H1 (cell line): ENCODE results near the gene UCP2. TPM values are rescaled to one million over a fixed set of nuclear protein-coding genes. Genes with fewer than 3 reads are reported as not detected.

Experiments used
- CTCF ChIA-PET: fragments of 300-600 bp; sonication (Branson Sonifier 250); formaldehyde crosslinking; loops from one replicate; lab custom pipeline; 2021; ENCODE audit not compliant: partially characterized antibody; lab: Charles Lee
- POLR2A ChIA-PET: fragments of 300-600 bp; sonication (Branson Sonifier 250); formaldehyde crosslinking; loops from one replicate; lab custom pipeline; 2021; ENCODE audit warnings: inconsistent platforms; ENCODE audit not compliant: partially characterized antibody; lab: Charles Lee
- DNase-seq, 2 experiments: peaks; one replicate each; pipeline versions ENCODE4 v3.0.0 to v3.0.0-alpha.2; 2010 to 2022; ENCODE audit warnings: low spot score in 2 of 2, low read depth in 1 of 2, mixed read lengths in 1 of 2
- FAIRE-seq: peaks from 2 replicates; lab custom pipeline; 2011; peaks lifted over from hg19 to GRCh38; lab: Jason Lieb, UNC
- H2AFZ ChIP-seq: 2 replicates; pipeline ENCODE4 v1.8.1; 2012; ENCODE audit warnings: low read length, inconsistent platforms
- H2AK5ac ChIP-seq: 2 replicates; pipeline ENCODE4 v1.6.1; 2013; ENCODE audit warnings: low read depth, low read length
- H2BK120ac ChIP-seq: replicated peaks from 2 replicates; pipeline ENCODE3; 2013; ENCODE audit warnings: low read depth, low read length, inconsistent platforms
- H2BK12ac ChIP-seq: 2 replicates; pipeline ENCODE4 v1.6.1; 2013; ENCODE audit warnings: low read depth, low read length
- H2BK15ac ChIP-seq: 2 replicates; pipeline ENCODE4 v1.6.1; 2013; ENCODE audit warnings: low read length
- H2BK20ac ChIP-seq: 2 replicates; pipeline ENCODE4 v1.6.1; 2013; ENCODE audit warnings: low read length
- H2BK5ac ChIP-seq: 2 replicates; pipeline ENCODE4 v1.6.1; 2013; ENCODE audit warnings: low read depth, low read length
- H3K14ac ChIP-seq: 2 replicates; pipeline ENCODE4 v1.6.1; 2013; ENCODE audit warnings: inconsistent platforms; ENCODE audit not compliant: insufficient read length
- H3K18ac ChIP-seq: 2 replicates; pipeline ENCODE4 v1.6.1; 2013; ENCODE audit warnings: low read length; ENCODE audit errors: extremely low read depth
- H3K23ac ChIP-seq: 2 replicates; pipeline ENCODE4 v1.6.1; 2013; ENCODE audit warnings: inconsistent platforms; ENCODE audit not compliant: insufficient read length
- H3K23me2 ChIP-seq: 2 replicates; pipeline ENCODE4 v1.6.1; 2013; ENCODE audit warnings: low read depth, low read length
- H3K27ac ChIP-seq: 2 replicates; pipeline ENCODE4 v1.6.1; 2011; ENCODE audit warnings: low read depth, low read length, inconsistent platforms
- H3K27me3 ChIP-seq, 4 experiments: replicated peaks in 1 of 4; 1 replicate in 1 of 4; 2 replicates in 3 of 4; pipeline versions ENCODE4 v1.6.1 to v1.8.1; 2011 to 2013; ENCODE audit warnings: low read length in 3 of 4, mild to moderate bottlenecking in 3 of 4, inconsistent platforms in 2 of 4, mixed read lengths in 2 of 4, moderate library complexity in 1 of 4; ENCODE audit not compliant: control insufficient read depth in 3 of 4, insufficient read depth in 3 of 4; ENCODE audit errors: extremely low read depth in 1 of 4
- H3K36me3 ChIP-seq, 4 experiments: 2 replicates each; pipeline versions ENCODE4 v1.6.1 to v1.8.1; 2011 to 2013; ENCODE audit warnings: mild to moderate bottlenecking in 4 of 4, low read length in 3 of 4, moderate library complexity in 2 of 4, control low read depth in 1 of 4, inconsistent platforms in 1 of 4; ENCODE audit not compliant: insufficient read depth in 4 of 4, control insufficient read depth in 2 of 4
- H3K4ac ChIP-seq: replicated peaks from 2 replicates; pipeline ENCODE3; 2013; ENCODE audit warnings: low read length, low read depth, mixed read lengths, inconsistent platforms; ENCODE audit not compliant: insufficient read length
- H3K4me1 ChIP-seq, 4 experiments: replicated peaks in 1 of 4; 1 replicate in 1 of 4; 2 replicates in 3 of 4; pipeline versions ENCODE4 v1.6.1 to v1.8.1; 2011 to 2013; ENCODE audit warnings: low read length in 3 of 4, inconsistent platforms in 2 of 4, mixed read lengths in 1 of 4; ENCODE audit not compliant: insufficient read depth in 4 of 4, control insufficient read depth in 3 of 4
- H3K4me2 ChIP-seq, 2 experiments: 2 replicates each; pipeline versions ENCODE4 v1.6.1 to v1.8.1; 2011 to 2013; ENCODE audit warnings: low read depth in 2 of 2, low read length in 2 of 2, control low read depth in 1 of 2, inconsistent platforms in 1 of 2, mild to moderate bottlenecking in 1 of 2; ENCODE audit not compliant: insufficient read depth in 1 of 2
- H3K4me3 ChIP-seq, 4 experiments: fragments of 200-600, 300-600 bp in 1 of 4; sonication (generic), shearing (Covaris generic), sonication (Bioruptor Twin) in 1 of 4; 2 replicates each; pipeline versions ENCODE4 v1.5.1 to v1.8.1; 2011 to 2016; ENCODE audit warnings: low read length in 4 of 4, low read depth in 3 of 4, control low read depth in 2 of 4, inconsistent platforms in 2 of 4, mild to moderate bottlenecking in 2 of 4, mixed read lengths in 1 of 4, moderate library complexity in 1 of 4; ENCODE audit not compliant: insufficient read depth in 2 of 4; ENCODE audit errors: extremely low read depth in 1 of 4
- H3K56ac ChIP-seq: replicated peaks from 2 replicates; pipeline ENCODE3; 2013; ENCODE audit warnings: low read depth, mild to moderate bottlenecking, mixed read lengths, low read length, inconsistent platforms; ENCODE audit not compliant: insufficient read length
- H3K79me1 ChIP-seq: 2 replicates; pipeline ENCODE4 v1.6.1; 2013; ENCODE audit warnings: low read depth, low read length, control low read depth
- H3K79me2 ChIP-seq, 2 experiments: 2 replicates each; pipeline versions ENCODE4 v1.6.1 to v1.8.1; 2012 to 2013; ENCODE audit warnings: low read length in 2 of 2, mild to moderate bottlenecking in 2 of 2, inconsistent platforms in 1 of 2; ENCODE audit not compliant: insufficient read depth in 2 of 2, control insufficient read depth in 1 of 2
- H3K9ac ChIP-seq, 4 experiments: replicated peaks in 1 of 4; 1 replicate in 1 of 4; 2 replicates in 3 of 4; pipeline versions ENCODE4 v1.6.1 to v1.8.1; 2011 to 2013; ENCODE audit warnings: low read depth in 3 of 4, low read length in 3 of 4, control low read depth in 2 of 4, mild to moderate bottlenecking in 2 of 4, moderate library complexity in 2 of 4, inconsistent platforms in 1 of 4; ENCODE audit errors: extremely low read depth in 1 of 4
- H3K9me3 ChIP-seq, 2 experiments: 2 replicates each; pipeline versions ENCODE4 v1.6.1 to v1.8.1; 2012 to 2013; ENCODE audit warnings: mild to moderate bottlenecking in 2 of 2, moderate library complexity in 2 of 2, control low read depth in 1 of 2, inconsistent platforms in 1 of 2, low read depth in 1 of 2, low read length in 1 of 2, mixed read lengths in 1 of 2; ENCODE audit not compliant: insufficient read depth in 2 of 2
- H4K20me1 ChIP-seq, 2 experiments: replicated peaks in 1 of 2; 2 replicates each; pipeline versions ENCODE3 to v1.8.1; 2011 to 2013; ENCODE audit warnings: inconsistent platforms in 2 of 2, low read length in 2 of 2, mild to moderate bottlenecking in 1 of 2; ENCODE audit not compliant: insufficient read depth in 2 of 2, control insufficient read depth in 1 of 2
- H4K5ac ChIP-seq: 2 replicates; pipeline ENCODE4 v1.6.1; 2013; ENCODE audit warnings: low read length, low read depth, mixed read lengths, inconsistent platforms; ENCODE audit not compliant: insufficient read length
- H4K8ac ChIP-seq: 2 replicates; pipeline ENCODE4 v1.8.0; 2013; ENCODE audit warnings: mild to moderate bottlenecking, moderate library complexity, low read length, inconsistent platforms; ENCODE audit not compliant: insufficient read depth; ENCODE audit errors: extremely low read depth
- H4K91ac ChIP-seq: replicated peaks from 2 replicates; pipeline ENCODE3; 2013; ENCODE audit warnings: low read length, mixed read lengths, inconsistent platforms; ENCODE audit not compliant: insufficient read length
- ASH2L ChIP-seq: fragments of 200-600, 300-600 bp; sonication (generic); IDR thresholded peaks from one replicate; pipeline ENCODE4 v1.7.1; 2017; ENCODE audit warnings: low read length
- CBX5 ChIP-seq: fragments of 300-800, 300-1000 bp; sonication (generic); IDR thresholded peaks from 2 replicates; pipeline ENCODE4 v1.7.1; 2016; ENCODE audit warnings: antibody characterized with exemption, low read length, low read depth
- JUN ChIP-seq: IDR thresholded peaks from 2 replicates; pipeline ENCODE4 v1.6.1; 2011; ENCODE audit warnings: low read depth, mild to moderate bottlenecking, improper control_type of control experiment, low read length
- JUND ChIP-seq: IDR thresholded peaks from 2 replicates; pipeline ENCODE4 v1.6.1; 2011; ENCODE audit warnings: mild to moderate bottlenecking, improper control_type of control experiment, low read length
- NRF1 ChIP-seq: IDR thresholded peaks from 2 replicates; pipeline ENCODE4 v1.6.1; 2011; ENCODE audit warnings: mild to moderate bottlenecking, low read depth, low read length, improper control_type of control experiment
- POLR2A ChIP-seq, 2 experiments: IDR thresholded peaks; 1 replicate in 1 of 2; 2 replicates in 1 of 2; pipeline ENCODE4 v1.6.1; 2011; ENCODE audit warnings: low read depth in 2 of 2, low read length in 2 of 2, mild to moderate bottlenecking in 2 of 2; ENCODE audit errors: control extremely low read depth in 1 of 2
- POU5F1 ChIP-seq: IDR thresholded peaks from 2 replicates; pipeline ENCODE4 v1.6.1; 2011; ENCODE audit warnings: low read depth, mild to moderate bottlenecking, low read length, moderate library complexity
- RAD21 ChIP-seq, 2 experiments: IDR thresholded peaks in 1 of 2; conservative IDR thresholded peaks in 1 of 2; 2 replicates each; pipeline ENCODE4 v1.6.1; 2011; ENCODE audit warnings: low read depth in 2 of 2, low read length in 2 of 2, improper control_type of control experiment in 1 of 2, inconsistent platforms in 1 of 2, mild to moderate bottlenecking in 1 of 2, moderate library complexity in 1 of 2
- SRF ChIP-seq: IDR thresholded peaks from 2 replicates; pipeline ENCODE4 v1.6.1; 2011; ENCODE audit warnings: mild to moderate bottlenecking, low read depth, low read length, moderate library complexity
- WGBS, 2 experiments: shearing (Covaris generic) in 1 of 2; methylation state at CpG; one replicate each; pipeline versions ENCODE4 v1.1.6 to v1.1.7; 2013 to 2015; ENCODE audit warnings: low lambda C conversion rate in 2 of 2, mixed read lengths in 2 of 2, inconsistent platforms in 1 of 2, low coverage in 1 of 2, missing lambda C conversion rate in 1 of 2; ENCODE audit not compliant: insufficient replicate concordance in 2 of 2, insufficient coverage in 1 of 2, insufficient read length in 1 of 2; ENCODE audit errors: extremely low coverage in 1 of 2, missing lambda C conversion rate in 1 of 2; 5-methylcytosine and 5-hydroxymethylcytosine counted together
- polyA plus RNA-seq, 7 experiments: library from polyadenylated mRNA; depleted of rRNA in 3 of 7; stranded (reverse) in 5 of 7; unstranded in 2 of 7; fragments of >200 nt in 5 of 7; fragments of 200-250 nt in 2 of 7; gene quantifications; 1 replicate in 5 of 7; 2 replicates in 1 of 7; 4 replicates in 1 of 7; pipeline versions ENCODE4 v1.2.1 to v1.2.3, GENCODE V29; 2011 to 2013; ENCODE audit warnings: missing spikeins in 2 of 7, mixed read lengths in 2 of 7
- total RNA-seq: library from RNA; stranded (reverse); fragmentation: NEBNext Ultra II Directional; extraction: Animal tissue kit (Norgen Biotek cat#: 25700); gene quantifications from 2 replicates; pipeline ENCODE4 v1.2.1, GENCODE V29; 2021

UCP2 gene
- total and polyA plus RNA-seq, 2 of the 8 experiments (the other 6 are each of a cell fraction or from before 2014, with no cell fraction given), result 46.2 to 55.2 TPM

DNA sequence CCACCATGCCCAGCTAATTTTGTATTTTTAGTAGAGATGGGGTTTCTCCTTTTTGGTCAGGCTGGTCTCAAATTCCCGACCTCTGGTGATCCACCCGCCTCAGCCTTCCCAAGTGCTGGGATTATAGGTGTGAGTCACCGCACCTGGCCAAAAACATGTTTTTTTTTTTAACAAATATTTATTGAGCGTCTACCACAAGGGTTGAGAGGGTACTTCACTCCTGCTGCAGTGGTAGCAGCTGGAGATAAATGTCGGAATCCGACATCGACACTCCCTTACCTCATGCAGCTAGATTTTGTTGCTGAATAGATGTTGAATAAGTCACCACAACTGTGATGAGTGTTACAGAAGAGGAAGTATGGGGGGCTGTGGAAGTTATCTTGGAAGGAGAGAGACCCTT is 30.8 kb downstream of the UCP2 start:
- CTCF ChIA-PET, result interaction anchor here (0.6 to 2.5 kb wide), 2 partner anchors 21 to 472 kb away, joined by 3 to 8 read pairs; no protein-coding TSS in a partner anchor
- H3K23me2 ChIP-seq, result no peaks in the 10 kb centered on the region

More for the DNA sequence above, 30.8 kb downstream of the UCP2 start:
- H2BK15ac ChIP-seq, result no peak overlapping the region
- POLR2A ChIA-PET, result no interaction called here
- H3K27ac ChIP-seq, result no peak overlapping the region
- no peaks in the 10 kb centered on the region for H3K27me3 ChIP-seq
- no peaks in the 10 kb centered on the region for H3K79me2 ChIP-seq
- H3K4me2 ChIP-seq, result no peak overlapping the region
- no peak overlapping the region for H2BK120ac ChIP-seq
- H3K36me3 ChIP-seq, result no peaks in the 10 kb centered on the region; a peak in 1 of 8 replicates
- H2AK5ac ChIP-seq, result no peak overlapping the region
- H3K9me3 ChIP-seq, result peaks cover 4 to 5% of the 10 kb centered on the region in 2 experiments; a peak in 2 of 4 replicates
- DNase-seq, result no peak
- no peak overlapping the region for H2BK5ac ChIP-seq
- no peak overlapping the region for H3K4ac ChIP-seq
- H4K20me1 ChIP-seq, result peaks cover 0 to 2% of the 10 kb centered on the region in 2 experiments
- H4K5ac ChIP-seq, result no peak overlapping the region
- no peak for FAIRE-seq
- no peak overlapping the region for H3K56ac ChIP-seq
- H4K8ac ChIP-seq, result no peak overlapping the region
- peaks cover 0 to 2% (median 0%) of the 10 kb centered on the region in 4 experiments; a peak in 1 of 7 replicates for H3K4me1 ChIP-seq
- H3K79me1 ChIP-seq, result peaks cover 4% of the 10 kb centered on the region; the same call in 1 of the 2 replicates
- H3K18ac ChIP-seq, result no peak overlapping the region
- H2BK12ac ChIP-seq, result no peak overlapping the region
- no peak overlapping the region for H3K14ac ChIP-seq
- H2AFZ ChIP-seq, result no peak overlapping the region
- TF ChIP-seq SRF, result no peak
- TF ChIP-seq JUND, result no peak
- no peak for TF ChIP-seq JUN
- no peak for TF ChIP-seq NRF1
- TF ChIP-seq RAD21 (IDR thresholded peaks at IDR 0.05 in 1 of 2, conservative IDR thresholded peaks at IDR 0.05 in 1 of 2; ENCODE audit: low read depth in 2 of 2, low read length in 2 of 2), result no peak
- no peak for TF ChIP-seq ASH2L
- no peak for TF ChIP-seq CBX5
- TF ChIP-seq POLR2A (IDR thresholded peaks at IDR 0.05; ENCODE audit: control extremely low read depth in 1 of 2, low read depth in 2 of 2, low read length in 2 of 2), result no peak
- no peak for TF ChIP-seq POU5F1
- H2BK20ac ChIP-seq, result no peak overlapping the region
- H3K9ac ChIP-seq, result no peak overlapping the region
- whole genome bisulfite sequencing, 2 experiments, result 86% methylated on average over 7 of the region's 7 CpGs; no CpG with 5 or more reads in 1 of the 2 experiments
- H3K23ac ChIP-seq, result no peak overlapping the region
- no peak overlapping the region for H3K4me3 ChIP-seq
- H4K91ac ChIP-seq, result no peak overlapping the region
